ENCODE data around the gene COMMD7. TPM values are rescaled to one million over a fixed set of nuclear protein-coding genes. Genes with fewer than 3 reads are reported as not detected.
A peak's percentile ranks its signal among the peaks of the same experiment; 100 is the strongest.

The COMMD7 gene
- total and polyA plus RNA-seq, 9 of the 15 experiments (the other 6 are each of a cell fraction or from before 2014, with no cell fraction given): 11.9 to 69.1 (median 34.7) TPM

DNA sequence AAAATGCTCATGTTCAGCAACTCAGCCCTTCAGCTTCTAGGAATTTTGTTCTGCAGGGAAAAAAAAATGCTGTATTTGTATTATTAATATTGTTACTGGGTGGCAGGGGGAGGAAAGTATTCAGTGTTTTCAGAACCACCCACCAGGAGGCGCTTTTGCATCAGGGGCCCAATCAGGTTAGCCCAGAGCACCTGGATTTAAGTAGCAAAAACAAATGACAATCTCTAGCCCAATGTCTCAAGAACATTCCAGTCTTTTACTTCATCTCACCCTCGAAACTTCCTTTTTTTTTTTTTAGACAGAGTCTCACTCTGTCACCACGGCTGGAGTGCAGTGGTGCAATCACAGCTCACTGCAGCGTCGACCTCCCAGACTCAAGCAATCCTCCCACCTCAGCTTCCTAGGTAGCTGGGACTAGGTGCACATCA lies 68.9 kb downstream of the COMMD7 start:
- peak overlapping the region; percentile 88 for H2AFZ ChIP-seq (ENCODE audit: low read depth, low read length)
- no peak overlapping the region for H3K4me2 ChIP-seq (ENCODE audit: insufficient read depth, low read length)
- H3K36me3 ChIP-seq (ENCODE audit: control insufficient read depth, insufficient read depth, low read length): no peaks in the 10 kb centered on the region
- H4K20me1 ChIP-seq (replicated peaks; ENCODE audit: control insufficient read depth, insufficient read depth, low read length): no peaks in the 10 kb centered on the region
- ChIA-PET CTCF (ENCODE audit: low intra/inter-chr PET ratio) (interaction anchor here (0.7 to 4.3 kb wide), 2 partner anchors 103 to 716 kb away, joined by 3 to 66 read pairs; no protein-coding TSS in a partner anchor), POLR2A (interaction anchor here (0.7 to 1.1 kb wide), 3 partner anchors 12 to 299 kb away, joined by 3 to 6 read pairs (median 4); no protein-coding TSS in a partner anchor)
- no TSS peak for BruUV-seq (replicated peaks)
- H3K27ac ChIP-seq (ENCODE audit: extremely low read depth, low read depth, low read length): peak overlapping the region; percentile 67
- no peak overlapping the region for H3K4me3 ChIP-seq
- no peaks in the 10 kb centered on the region for H3K9me3 ChIP-seq (replicated peaks; ENCODE audit: control insufficient read depth, insufficient read depth, low read depth, low read length)
- intact Hi-C loops (cut with micrococcal nuclease): loop anchor here (1.0 kb wide), 3 partner anchors 104 to 271 kb away; no protein-coding TSS in a partner anchor
- H3K27me3 ChIP-seq (ENCODE audit: control insufficient read depth in 2 of 2, insufficient read depth in 2 of 2, low read length in 2 of 2): no peaks in the 10 kb centered on the region
- no peaks in the 10 kb centered on the region for H3K9me1 ChIP-seq (ENCODE audit: control insufficient read depth, insufficient read depth, low read length)
- in situ Hi-C loops (cut with MboI): loop anchor here (25.0 kb wide), 2 partner anchors 512 to 837 kb away; partner anchors contain the start of gene FOXS1
- WGBS (ENCODE audit: insufficient coverage, low coverage, missing lambda C conversion rate): 25% methylated on average over 5 of the region's 5 CpGs
- ATAC-seq (peak; percentile 77), FAIRE-seq (peak; percentile 86), DNase-seq (ENCODE audit: extremely low read depth in 1 of 4, low spot score in 3 of 4) (peak; percentile 78 to 83 (median 82))
- peaks cover 35 to 43% of the 10 kb centered on the region in 2 experiments for H3K4me1 ChIP-seq (replicated peaks in 1 of 2; ENCODE audit: control insufficient read depth in 2 of 2, insufficient read depth in 2 of 2, low read length in 2 of 2)
- H3K9ac ChIP-seq (ENCODE audit: insufficient read depth in 1 of 2, low read depth in 2 of 2, low read length in 2 of 2): peak overlapping the region in 1 of 2 experiments; percentile 36; a peak in 1 of 4 replicates
- no peaks in the 10 kb centered on the region for H3K79me2 ChIP-seq (ENCODE audit: control insufficient read depth, insufficient read depth, low read length)
- TF ChIP-seq SOX6 (IDR thresholded peaks at IDR 0.05) (0 out of 2 replicates have a peak, but pooled peaks have one; percentile 8), CEBPB (tag; IDR thresholded peaks at IDR 0.05) (peak; percentile 58), XRCC5 (IDR thresholded peaks at IDR 0.05; ENCODE audit: low read depth, low read length) (0 out of 2 replicates have a peak, but pooled peaks have one; percentile 59), RCOR1 (IDR thresholded peaks at IDR 0.05; ENCODE audit: borderline replicate concordance in 1 of 2, low read depth in 2 of 2, low read length in 2 of 2) (peak in 1 of 2 experiments; percentile 43; a peak in 1 of 4 replicates), RBM25 (IDR thresholded peaks at IDR 0.05; ENCODE audit: low read depth, low read length, severe bottlenecking) (peak; percentile 31), C11orf30 (IDR thresholded peaks at IDR 0.05; ENCODE audit: low read depth) (peak; percentile 47; the same call in 1 of the 2 replicates), NBN (IDR thresholded peaks at IDR 0.05; ENCODE audit: low read depth) (peak; percentile 57; the same call in 1 of the 2 replicates), JUND (IDR thresholded peaks at IDR 0.05; ENCODE audit: borderline replicate concordance, low read depth, low read length) (0 out of 2 replicates have a peak, but pooled peaks have one; percentile 34), JUND (tag; IDR thresholded peaks at IDR 0.05; ENCODE audit: borderline replicate concordance, low read depth, low read length) (no peak), CEBPG (CRISPR knock-in tag; IDR thresholded peaks at IDR 0.05) (no peak), CEBPG (tag; conservative IDR thresholded peaks at IDR 0.05 in 1 of 2, IDR thresholded peaks at IDR 0.05 in 1 of 2) (0 out of 4 replicates have a peak, but pooled peaks of 1 of the 2 experiments have one; percentile 18), ELF4 (CRISPR knock-in tag; IDR thresholded peaks at IDR 0.05) (no peak), SMC3 (conservative IDR thresholded peaks at IDR 0.05; ENCODE audit: insufficient read depth, low read depth, low read length) (peak; percentile 93), ETV1 (tag; conservative IDR thresholded peaks at IDR 0.05; ENCODE audit: low read depth) (no peak), GABPB2 (CRISPR knock-in tag; conservative IDR thresholded peaks at IDR 0.05) (no peak)
- TF ChIP-seq, protein P1, sequence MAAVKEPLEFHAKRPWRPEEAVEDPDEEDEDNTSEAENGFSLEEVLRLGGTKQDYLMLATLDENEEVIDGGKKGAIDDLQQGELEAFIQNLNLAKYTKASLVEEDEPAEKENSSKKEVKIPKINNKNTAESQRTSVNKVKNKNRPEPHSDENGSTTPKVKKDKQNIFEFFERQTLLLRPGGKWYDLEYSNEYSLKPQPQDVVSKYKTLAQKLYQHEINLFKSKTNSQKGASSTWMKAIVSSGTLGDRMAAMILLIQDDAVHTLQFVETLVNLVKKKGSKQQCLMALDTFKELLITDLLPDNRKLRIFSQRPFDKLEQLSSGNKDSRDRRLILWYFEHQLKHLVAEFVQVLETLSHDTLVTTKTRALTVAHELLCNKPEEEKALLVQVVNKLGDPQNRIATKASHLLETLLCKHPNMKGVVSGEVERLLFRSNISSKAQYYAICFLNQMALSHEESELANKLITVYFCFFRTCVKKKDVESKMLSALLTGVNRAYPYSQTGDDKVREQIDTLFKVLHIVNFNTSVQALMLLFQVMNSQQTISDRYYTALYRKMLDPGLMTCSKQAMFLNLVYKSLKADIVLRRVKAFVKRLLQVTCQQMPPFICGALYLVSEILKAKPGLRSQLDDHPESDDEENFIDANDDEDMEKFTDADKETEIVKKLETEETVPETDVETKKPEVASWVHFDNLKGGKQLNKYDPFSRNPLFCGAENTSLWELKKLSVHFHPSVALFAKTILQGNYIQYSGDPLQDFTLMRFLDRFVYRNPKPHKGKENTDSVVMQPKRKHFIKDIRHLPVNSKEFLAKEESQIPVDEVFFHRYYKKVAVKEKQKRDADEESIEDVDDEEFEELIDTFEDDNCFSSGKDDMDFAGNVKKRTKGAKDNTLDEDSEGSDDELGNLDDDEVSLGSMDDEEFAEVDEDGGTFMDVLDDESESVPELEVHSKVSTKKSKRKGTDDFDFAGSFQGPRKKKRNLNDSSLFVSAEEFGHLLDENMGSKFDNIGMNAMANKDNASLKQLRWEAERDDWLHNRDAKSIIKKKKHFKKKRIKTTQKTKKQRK (IDR thresholded peaks at IDR 0.05; ENCODE audit: borderline replicate concordance, low read depth, low read length): no peak
- TF ChIP-seq, protein P2, sequence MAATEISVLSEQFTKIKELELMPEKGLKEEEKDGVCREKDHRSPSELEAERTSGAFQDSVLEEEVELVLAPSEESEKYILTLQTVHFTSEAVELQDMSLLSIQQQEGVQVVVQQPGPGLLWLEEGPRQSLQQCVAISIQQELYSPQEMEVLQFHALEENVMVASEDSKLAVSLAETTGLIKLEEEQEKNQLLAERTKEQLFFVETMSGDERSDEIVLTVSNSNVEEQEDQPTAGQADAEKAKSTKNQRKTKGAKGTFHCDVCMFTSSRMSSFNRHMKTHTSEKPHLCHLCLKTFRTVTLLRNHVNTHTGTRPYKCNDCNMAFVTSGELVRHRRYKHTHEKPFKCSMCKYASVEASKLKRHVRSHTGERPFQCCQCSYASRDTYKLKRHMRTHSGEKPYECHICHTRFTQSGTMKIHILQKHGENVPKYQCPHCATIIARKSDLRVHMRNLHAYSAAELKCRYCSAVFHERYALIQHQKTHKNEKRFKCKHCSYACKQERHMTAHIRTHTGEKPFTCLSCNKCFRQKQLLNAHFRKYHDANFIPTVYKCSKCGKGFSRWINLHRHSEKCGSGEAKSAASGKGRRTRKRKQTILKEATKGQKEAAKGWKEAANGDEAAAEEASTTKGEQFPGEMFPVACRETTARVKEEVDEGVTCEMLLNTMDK (IDR thresholded peaks at IDR 0.05; ENCODE audit: borderline replicate concordance, insufficient read depth, low read depth, low read length, poor library complexity, severe bottlenecking): peak; percentile 50
